ENCODE measurements around the gene ASF1A. TPM values are rescaled to one million over a fixed set of nuclear protein-coding genes. Genes with fewer than 3 reads are reported as not detected.

ASF1A gene
- total RNA-seq, 2 experiments from 2014 or later, result 37.3 to 46.0 TPM

DNA sequence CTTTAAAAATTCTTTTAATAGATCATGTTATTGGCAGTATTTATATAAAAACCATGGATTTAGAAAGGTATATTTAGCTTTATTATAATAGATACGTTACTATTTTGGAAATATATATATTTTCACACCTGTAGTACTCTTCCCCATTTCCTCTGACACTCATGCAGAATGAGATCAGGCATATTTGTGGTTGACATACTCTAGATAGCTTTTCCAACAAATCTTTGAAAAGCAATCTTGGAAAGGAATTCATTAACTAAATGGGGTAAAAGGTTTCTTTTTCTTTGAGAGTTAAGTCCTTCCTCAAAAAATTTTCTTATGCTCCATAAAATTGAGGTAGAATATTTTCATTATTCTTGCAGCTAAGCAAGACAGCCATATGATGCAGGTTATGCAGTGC lies 14.5 kb downstream of the ASF1A start:
- TF ChIP-seq EZH2phosphoT487 (IDR thresholded peaks at IDR 0.05; ENCODE audit: borderline replicate concordance, low read depth, low read length) (no peak), CTCF (conservative IDR thresholded peaks at IDR 0.05; ENCODE audit: low read length) (no peak)
- ChIA-PET POLR2A (interaction anchor here (0.6 to 1.4 kb wide), 3 partner anchors 11 to 1504 kb away, joined by 3 read pairs; no protein-coding TSS in a partner anchor), CTCF (ENCODE audit: unreplicated experiment) (no interaction called here)
- Histone ChIP-seq H3K9me2 (ENCODE audit: insufficient read depth, low read length) (no peaks in the 10 kb centered on the region), H2AFZ (ENCODE audit: low read length) (no peak overlapping the region), H3K79me2 (ENCODE audit: insufficient read depth, low read depth, low read length) (peaks cover 19% of the 10 kb centered on the region; the same call in 1 of the 2 replicates), H4K20me1 (ENCODE audit: insufficient read depth, low read length) (no peaks in the 10 kb centered on the region), H3K9me3 (ENCODE audit: low read length) (no peaks in the 10 kb centered on the region), H3K36me3 (ENCODE audit: insufficient read depth, low read length) (peaks cover 98% of the 10 kb centered on the region), H3K27ac (ENCODE audit: low read depth, low read length, poor library complexity, severe bottlenecking) (no peak overlapping the region), H3K4me3 (ENCODE audit: low read depth, low read length, poor library complexity, severe bottlenecking) (no peak overlapping the region), H3K4me2 (ENCODE audit: low read length) (no peak overlapping the region), H3K4me1 (ENCODE audit: insufficient read depth, low read length, poor library complexity, severe bottlenecking) (no peaks in the 10 kb centered on the region)
- intact Hi-C loops (cut with micrococcal nuclease; ENCODE audit: unreplicated experiment), result no loop called here
- BruUV-seq (replicated peaks), result no TSS peak
- no peak for DNase-seq (ENCODE audit: low spot score)

DNA sequence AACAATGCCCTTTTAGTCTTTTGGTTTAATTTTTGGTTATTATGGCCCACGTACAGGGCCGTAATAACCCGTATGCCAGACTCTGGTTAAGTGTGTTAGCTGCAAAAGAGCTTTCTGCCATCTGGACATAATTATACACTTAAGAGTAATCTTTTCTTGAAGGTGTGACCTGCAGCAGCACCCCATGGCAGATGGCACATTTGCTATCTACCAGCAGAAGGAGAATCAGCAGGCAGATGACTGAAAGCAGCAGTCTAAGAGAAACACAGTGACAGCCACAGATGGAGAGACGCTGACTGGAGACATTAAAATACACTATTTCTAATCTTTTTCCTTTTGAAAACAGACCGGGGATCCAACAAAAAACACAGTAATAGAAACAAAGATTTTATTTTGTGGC lies 18.7 kb downstream of the ASF1A start:
- no peaks in the 10 kb centered on the region for H4K20me1 ChIP-seq (ENCODE audit: insufficient read depth, low read length)
- DNase-seq (ENCODE audit: low spot score), result no peak
- no peak overlapping the region for H3K4me2 ChIP-seq (ENCODE audit: low read length)
- peaks cover 92% of the 10 kb centered on the region for H3K36me3 ChIP-seq (ENCODE audit: insufficient read depth, low read length)
- CTCF ChIA-PET (ENCODE audit: unreplicated experiment), result no interaction called here
- H3K9me2 ChIP-seq (ENCODE audit: insufficient read depth, low read length), result no peaks in the 10 kb centered on the region
- POLR2A ChIA-PET, result interaction anchor here (0.5 to 1.0 kb wide), 5 partner anchors 8 to 77 kb away, joined by 3 to 5 read pairs (median 3); no protein-coding TSS in a partner anchor
- no peak overlapping the region for H3K27ac ChIP-seq (ENCODE audit: low read depth, low read length, poor library complexity, severe bottlenecking)
- H3K4me1 ChIP-seq (ENCODE audit: insufficient read depth, low read length, poor library complexity, severe bottlenecking), result no peaks in the 10 kb centered on the region
- no TSS peak for BruUV-seq (replicated peaks)
- TF ChIP-seq EZH2phosphoT487 (IDR thresholded peaks at IDR 0.05; ENCODE audit: borderline replicate concordance, low read depth, low read length) (no peak), CTCF (conservative IDR thresholded peaks at IDR 0.05; ENCODE audit: low read length) (no peak)
- H3K79me2 ChIP-seq (ENCODE audit: insufficient read depth, low read depth, low read length), result peaks cover 9% of the 10 kb centered on the region; the same call in 1 of the 2 replicates
- no peak overlapping the region for H2AFZ ChIP-seq (ENCODE audit: low read length)
- no peaks in the 10 kb centered on the region for H3K9me3 ChIP-seq (ENCODE audit: low read length)
- intact Hi-C loops (cut with micrococcal nuclease; ENCODE audit: unreplicated experiment), result no loop called here
- no peak overlapping the region for H3K4me3 ChIP-seq (ENCODE audit: low read depth, low read length, poor library complexity, severe bottlenecking)

- no peaks in the 10 kb centered on the region for H3K9me3 ChIP-seq (ENCODE audit: low read length)
- ChIA-PET CTCF (ENCODE audit: unreplicated experiment) (no interaction called here), POLR2A (interaction anchor here (0.7 to 1.0 kb wide), 4 partner anchors 8 to 16 kb away, joined by 3 to 5 read pairs (median 3); no protein-coding TSS in a partner anchor)
- H2AFZ ChIP-seq (ENCODE audit: low read length), result no peak overlapping the region
- no peak overlapping the region for H3K4me2 ChIP-seq (ENCODE audit: low read length)
- H3K4me3 ChIP-seq (ENCODE audit: low read depth, low read length, poor library complexity, severe bottlenecking), result no peak overlapping the region
- TF ChIP-seq CTCF (conservative IDR thresholded peaks at IDR 0.05; ENCODE audit: low read length), result no peak
- no peak for TF ChIP-seq EZH2phosphoT487 (IDR thresholded peaks at IDR 0.05; ENCODE audit: borderline replicate concordance, low read depth, low read length)
- H3K4me1 ChIP-seq (ENCODE audit: insufficient read depth, low read length, poor library complexity, severe bottlenecking), result no peaks in the 10 kb centered on the region
- no peak for DNase-seq (ENCODE audit: low spot score)
- peaks cover 92% of the 10 kb centered on the region for H3K36me3 ChIP-seq (ENCODE audit: insufficient read depth, low read length)
- intact Hi-C loops (cut with micrococcal nuclease; ENCODE audit: unreplicated experiment), result no loop called here
- H3K79me2 ChIP-seq (ENCODE audit: insufficient read depth, low read depth, low read length), result peaks cover 9% of the 10 kb centered on the region; the same call in 1 of the 2 replicates
- H3K27ac ChIP-seq (ENCODE audit: low read depth, low read length, poor library complexity, severe bottlenecking), result no peak overlapping the region
- no TSS peak for BruUV-seq (replicated peaks)
- H3K9me2 ChIP-seq (ENCODE audit: insufficient read depth, low read length), result no peaks in the 10 kb centered on the region
- no peaks in the 10 kb centered on the region for H4K20me1 ChIP-seq (ENCODE audit: insufficient read depth, low read length)
Measured at GRCh38 chr6:118913161-118913560, 19.2 kb downstream of the ASF1A start.
